Suppressor macrophage treated with lipopolysaccharide for 1 hour (primary cell): ENCODE data around the gene GRM8.

Experiments
- DNase-seq, 3 donors: peaks; one replicate each; pipeline ENCODE4 v3.0.0-alpha.2; 2020 to 2022

GRM8 gene

GRCh38 chr7:127252778-127253280 lies at the start of gene GRM8:
GRM8 (minus strand) TSS chr7:127252941.
- peak; percentile 20 to 51 (median 27) for DNase-seq

- no peak for DNase-seq
Observed at GRCh38 chr7:127290801-127291361, 38.1 kb upstream of the GRM8 start.

GRCh38 chr7:127290116-127290655 lies 37.4 kb upstream of the GRM8 start:
- DNase-seq: no peak

GRCh38 chr7:127287133-127287532 lies 34.4 kb upstream of the GRM8 start:
- DNase-seq: no peak

- no peak for DNase-seq
Observed at GRCh38 chr7:127270093-127270492, 17.4 kb upstream of the GRM8 start.

- no peak for DNase-seq
Observed at GRCh38 chr7:127266047-127266446, 13.3 kb upstream of the GRM8 start.

GRCh38 chr7:127264219-127264618 lies 11.5 kb upstream of the GRM8 start:
- no peak for DNase-seq

- DNase-seq: no peak
Observed at GRCh38 chr7:127258111-127258510, 5.4 kb upstream of the GRM8 start.

- no peak for DNase-seq
Observed at GRCh38 chr7:127257086-127257485, 4.3 kb upstream of the GRM8 start.

- no peak for DNase-seq
Observed at GRCh38 chr7:127256041-127256725, 3.4 kb upstream of the GRM8 start.

- peak in 1 of 3 donors; percentile 6 for DNase-seq
Observed at GRCh38 chr7:127254163-127254684, 1.5 kb upstream of the GRM8 start.

GRCh38 chr7:127253281-127254162 lies 781 bp upstream of the GRM8 start:
- DNase-seq: peak; percentile 54 to 81 (median 70)

GRCh38 chr7:127252377-127252713 lies 396 bp downstream of the GRM8 start:
- no peak for DNase-seq

GRCh38 chr7:127251465-127252376 lies 1.0 kb downstream of the GRM8 start:
- peak; percentile 17 to 44 (median 38) for DNase-seq

- DNase-seq: peak; percentile 38 to 62 (median 44)
Observed at GRCh38 chr7:127251036-127251464, 1.7 kb downstream of the GRM8 start.

GRCh38 chr7:127250312-127251035 lies 2.3 kb downstream of the GRM8 start:
- DNase-seq: peak in 1 of 3 donors; percentile 1

GRCh38 chr7:127245607-127246006 lies 7.1 kb downstream of the GRM8 start:
- DNase-seq: no peak

- no peak for DNase-seq
Observed at GRCh38 chr7:127245002-127245401, 7.7 kb downstream of the GRM8 start.

GRCh38 chr7:127239814-127240213 lies 12.9 kb downstream of the GRM8 start:
- DNase-seq: peak in 2 of 3 donors; percentile 11

GRCh38 chr7:127233630-127234029 lies 19.1 kb downstream of the GRM8 start:
- DNase-seq: no peak

- DNase-seq: no peak
Observed at GRCh38 chr7:127231415-127231814, 21.3 kb downstream of the GRM8 start.
